ENCODE results near the gene IL10RB.
"Not testable (repeated sequence)": the region's sequence is repeated elsewhere in the genome, so short reads cannot be mapped to it uniquely, and the experiment has no call there.

Gene IL10RB

DNA sequence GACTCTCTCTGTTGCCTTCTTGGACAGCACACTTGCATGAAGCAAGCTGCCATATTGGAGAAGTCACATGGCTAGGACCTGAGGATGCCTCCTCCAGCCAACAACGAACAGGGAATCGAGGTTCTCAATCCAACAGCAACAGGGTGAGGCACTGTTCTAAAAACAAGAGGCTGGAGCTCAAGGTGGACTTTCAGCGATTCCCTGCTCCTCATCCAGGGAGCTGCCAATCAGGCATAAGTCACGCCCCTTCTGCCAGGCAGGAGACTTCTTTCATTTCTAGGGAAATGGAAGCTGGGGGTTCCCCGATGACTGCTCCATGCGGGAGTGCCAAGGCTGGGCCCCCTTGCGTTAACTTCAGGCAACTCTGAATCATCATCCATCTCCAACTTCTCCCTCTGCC, 35.9 kb downstream of the IL10RB start:
- ATAC-seq: no peak
- DNase-seq: no peak

DNA sequence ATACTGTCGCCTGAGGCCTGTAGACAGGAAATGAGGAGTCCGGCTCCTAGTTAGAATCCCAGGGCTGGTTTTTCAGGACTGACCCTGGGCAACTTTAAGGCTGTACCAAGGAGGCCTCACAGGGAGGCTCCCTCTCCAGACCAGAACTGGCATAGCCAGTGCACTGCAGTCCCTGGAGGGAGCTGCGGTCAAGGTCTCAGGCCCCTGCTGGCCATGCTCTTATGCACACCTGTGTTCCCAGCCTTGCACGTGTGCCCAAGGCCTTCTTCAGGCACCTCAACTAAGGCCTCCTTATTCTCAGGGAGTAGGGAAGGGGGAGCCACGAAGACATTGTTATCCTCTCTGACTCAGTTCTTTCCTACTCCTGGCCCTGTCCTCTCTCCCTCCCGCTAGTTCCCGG, 36.6 kb downstream of the IL10RB start:
- ATAC-seq (no peak), DNase-seq (no peak)

DNA sequence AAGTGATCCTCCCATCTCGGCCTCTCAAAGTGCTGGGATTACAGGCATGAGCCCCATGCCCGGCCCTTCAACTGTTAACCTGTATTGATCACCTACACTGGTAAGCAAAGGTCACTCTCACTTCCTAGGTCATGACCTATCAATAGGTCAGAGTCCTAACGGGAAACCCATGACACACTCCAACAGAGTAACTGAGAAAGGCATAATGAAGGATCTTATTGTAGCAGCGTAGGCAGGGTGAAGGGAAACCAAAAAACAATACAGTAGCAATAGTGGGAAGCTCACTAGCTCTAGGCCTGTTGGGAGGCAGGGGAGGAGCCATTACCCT, 39.1 kb downstream of the IL10RB start:
- no peak for ATAC-seq
- no peak for DNase-seq

DNA sequence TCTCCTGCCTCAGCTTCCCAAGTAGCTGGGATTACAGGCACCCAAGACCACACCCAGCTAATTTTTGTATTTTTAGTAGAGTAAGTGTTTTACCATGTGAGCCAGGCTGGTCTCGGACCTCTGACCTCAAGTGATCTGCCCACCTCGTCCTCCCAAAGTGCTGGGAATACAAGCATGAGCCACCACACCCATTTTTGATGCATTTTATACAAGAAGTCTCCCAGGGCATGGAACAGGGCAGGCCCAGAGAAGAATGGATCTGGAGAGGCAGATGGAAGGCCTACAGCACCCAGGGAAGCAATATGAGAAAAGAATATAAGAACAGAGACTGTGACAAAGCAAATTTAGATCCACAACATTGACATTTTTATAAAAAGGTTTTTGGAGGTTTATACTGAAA, 39.8 kb downstream of the IL10RB start:
- DNase-seq (no peak), ATAC-seq (no peak)

DNA sequence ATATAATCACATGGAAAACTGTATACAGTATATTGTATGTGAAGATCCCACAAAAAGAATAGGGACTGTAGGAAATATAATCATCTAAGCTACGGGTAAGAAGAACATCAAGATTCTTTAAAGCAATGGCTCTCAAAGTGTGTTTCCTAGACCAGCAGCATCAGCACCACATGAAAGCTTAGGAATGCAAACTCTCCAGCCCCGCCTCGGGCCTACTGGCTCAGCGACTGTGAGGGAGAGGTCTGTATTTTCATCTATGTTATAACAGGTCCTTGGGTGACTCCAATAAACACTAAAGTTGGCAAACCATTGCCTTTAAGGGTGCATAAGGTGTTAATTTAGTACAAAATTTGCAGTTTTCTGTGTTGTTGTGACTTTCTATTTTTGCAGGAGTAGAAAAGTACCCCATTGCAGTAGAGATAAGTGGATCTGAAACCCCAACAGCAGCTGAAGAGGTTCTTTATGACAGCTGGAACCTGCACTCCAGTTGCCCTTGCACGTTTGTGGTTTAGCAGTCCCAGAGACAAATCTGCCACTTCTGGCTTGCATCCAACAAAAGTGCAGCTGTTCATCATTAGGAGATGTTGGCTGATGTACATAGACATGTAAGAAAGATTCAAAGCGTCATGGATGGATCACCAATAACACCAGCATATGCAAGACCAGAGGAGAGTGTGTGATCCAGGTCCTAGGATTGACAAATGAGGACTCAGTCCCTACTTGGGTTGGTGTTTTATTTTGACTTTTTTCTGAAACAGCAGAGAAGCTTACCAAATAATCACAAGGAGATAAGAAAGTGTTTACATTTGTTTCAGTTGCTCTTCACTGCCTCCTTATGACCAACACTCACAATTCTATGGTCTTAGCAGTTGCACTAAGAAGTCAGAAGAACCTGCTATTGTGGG, 42.7 kb downstream of the IL10RB start:
- DNase-seq: no peak
- ATAC-seq: no peak

DNA sequence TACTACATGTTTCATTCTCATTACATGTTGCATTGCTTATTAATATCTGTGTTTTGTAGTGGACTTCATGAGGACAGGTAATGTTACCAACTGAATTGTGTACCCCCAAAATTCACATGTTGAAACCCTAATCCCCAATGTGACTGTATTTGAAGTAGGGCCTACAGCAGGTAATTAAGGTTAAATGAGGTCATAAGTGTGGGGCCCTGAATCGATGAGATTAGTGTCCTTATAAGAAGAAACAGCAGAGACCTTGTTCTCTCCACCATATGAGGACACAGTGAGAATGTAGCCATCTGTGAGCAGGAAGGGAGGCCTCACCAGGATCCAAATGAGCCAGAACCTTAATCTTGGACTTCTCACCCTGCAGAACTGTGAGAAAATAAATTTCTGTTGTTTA, 43.6 kb downstream of the IL10RB start:
- ATAC-seq: no peak
- no peak for DNase-seq

DNA sequence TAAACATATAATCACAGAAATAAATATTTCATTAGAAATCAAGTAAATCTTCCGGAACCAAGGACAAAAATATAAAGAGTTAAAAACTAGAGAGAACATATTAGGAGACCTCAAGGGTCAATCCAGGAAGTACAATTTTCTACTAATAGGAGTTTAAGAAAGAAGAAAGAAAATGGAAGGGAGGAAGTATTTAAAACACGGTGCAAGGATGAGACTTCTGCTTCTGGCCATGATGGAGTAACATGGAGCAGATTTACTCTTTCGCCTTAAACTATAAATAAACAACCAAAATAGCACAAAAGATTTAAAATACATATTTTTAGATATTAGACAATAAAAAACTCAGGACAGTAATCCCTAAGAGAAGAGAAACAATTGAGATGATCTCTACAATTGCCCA, 46.0 kb downstream of the IL10RB start:
- ATAC-seq (no peak), DNase-seq (no peak)

DNA sequence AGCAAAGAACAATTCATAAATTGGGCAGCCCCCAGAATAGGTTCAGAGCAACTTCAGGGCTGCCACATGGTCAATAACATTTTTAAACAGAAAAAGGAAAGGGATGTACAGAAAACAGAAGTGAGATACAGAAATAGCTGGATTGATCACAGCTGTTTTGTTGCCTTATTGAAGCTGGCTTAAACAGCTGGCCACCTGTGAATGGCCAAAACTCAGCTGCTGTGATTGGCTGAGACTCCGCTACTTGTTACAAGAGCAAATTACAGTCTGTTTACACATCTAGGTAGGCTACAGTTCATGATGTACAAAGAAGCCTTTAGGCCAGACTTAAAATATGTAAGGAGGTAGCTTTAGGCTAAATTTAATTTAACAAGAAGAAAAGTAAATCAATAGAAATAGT, 47.0 kb downstream of the IL10RB start:
- ATAC-seq (no peak), DNase-seq (no peak)

DNA sequence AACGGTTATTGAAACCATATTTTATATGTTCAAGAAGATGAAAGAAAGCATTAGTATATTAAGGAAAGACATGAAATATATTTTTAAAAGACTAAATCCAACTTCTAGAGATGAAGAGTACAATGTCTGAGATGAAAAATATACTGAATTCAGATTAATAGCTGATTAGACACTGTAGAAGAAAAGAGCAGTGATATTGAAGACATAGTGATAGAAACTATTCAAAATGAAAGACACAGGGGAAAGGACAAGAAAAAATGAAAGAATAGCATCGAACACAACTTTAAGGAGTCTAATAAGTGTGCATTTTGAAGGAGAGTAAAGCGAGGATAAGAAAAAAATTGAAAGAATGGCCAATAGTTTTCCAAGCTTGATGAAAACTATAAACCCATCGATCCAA, 47.4 kb downstream of the IL10RB start:
- ATAC-seq: no peak

DNA sequence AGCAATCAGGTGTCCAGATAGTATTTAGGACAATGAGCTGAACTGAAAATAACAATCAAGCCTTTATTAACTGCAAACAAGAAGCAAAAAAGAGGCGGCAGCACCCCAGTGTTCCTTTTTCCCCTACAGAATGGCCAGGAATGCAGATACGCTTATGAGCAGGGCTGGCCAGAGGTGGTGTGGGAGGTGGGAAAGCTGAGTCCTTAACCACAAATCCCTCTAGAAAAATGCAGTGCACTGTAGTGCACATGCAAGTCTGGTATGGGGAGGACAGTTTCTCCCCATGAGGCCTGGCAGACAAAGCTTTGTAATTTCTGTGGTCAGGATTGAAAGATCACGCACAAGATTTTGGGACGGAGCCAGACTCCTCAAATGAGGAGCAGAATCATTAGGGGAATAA, 47.9 kb downstream of the IL10RB start:
- ATAC-seq (no peak), DNase-seq (no peak)

More for the DNA sequence above, 47.4 kb downstream of the IL10RB start:
- DNase-seq: no peak

DNA sequence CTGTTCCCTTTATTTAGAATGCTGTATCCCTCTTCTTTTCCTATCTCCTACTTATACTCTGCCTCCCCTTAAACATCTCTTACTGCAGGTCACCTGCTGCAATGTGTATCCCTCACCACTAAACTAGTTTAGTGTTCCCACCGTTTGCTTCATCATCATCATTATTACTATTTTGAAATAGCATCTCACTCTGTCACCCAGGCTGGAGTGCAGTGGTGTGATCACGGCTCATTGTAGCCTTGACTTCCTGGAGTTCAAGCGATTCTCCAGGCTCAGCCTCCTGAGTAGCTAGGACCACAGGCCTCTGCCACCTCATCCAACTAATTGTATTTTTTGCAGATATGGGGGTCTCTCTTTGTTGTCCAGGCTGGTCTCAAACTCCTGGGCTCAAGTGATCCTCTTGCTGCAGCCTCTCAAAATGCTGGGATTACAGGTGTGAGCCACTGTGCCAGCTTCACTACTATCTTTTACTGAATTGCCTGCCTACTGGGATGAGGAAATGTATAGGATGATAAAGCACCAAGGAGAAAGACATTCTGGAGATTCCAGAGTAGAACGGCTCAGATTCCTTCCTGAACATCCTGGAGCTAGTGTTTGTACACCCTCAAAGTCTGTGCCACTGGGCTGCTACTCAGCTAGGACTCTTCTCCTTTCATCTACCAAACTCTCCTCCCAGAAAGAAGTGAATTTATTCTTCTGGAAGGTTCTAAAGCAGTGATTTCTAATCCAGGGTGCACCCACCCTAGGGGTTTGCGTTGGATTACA, 50.0 kb downstream of the IL10RB start:
- no peak for DNase-seq
- no peak for ATAC-seq

DNA sequence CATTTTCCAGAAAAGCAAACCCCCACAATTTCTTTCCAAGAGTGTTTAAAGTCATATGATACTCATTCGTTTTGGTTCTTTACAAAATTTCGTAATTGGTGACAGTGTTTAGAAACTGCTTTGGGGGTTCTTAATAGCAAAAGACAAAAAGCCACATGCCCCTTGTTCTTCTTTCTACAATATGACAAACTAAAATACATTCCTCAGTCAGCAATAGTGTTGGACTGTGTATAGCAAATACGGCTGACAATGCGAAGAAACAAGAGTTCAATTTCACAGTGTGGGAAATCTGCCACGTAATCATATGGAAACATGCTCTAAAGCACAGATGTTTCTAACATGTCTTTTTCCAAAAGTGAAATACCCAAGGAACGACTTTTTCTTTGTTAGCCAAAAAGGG, 51.0 kb downstream of the IL10RB start:
- ATAC-seq: no peak
- DNase-seq: no peak

DNA sequence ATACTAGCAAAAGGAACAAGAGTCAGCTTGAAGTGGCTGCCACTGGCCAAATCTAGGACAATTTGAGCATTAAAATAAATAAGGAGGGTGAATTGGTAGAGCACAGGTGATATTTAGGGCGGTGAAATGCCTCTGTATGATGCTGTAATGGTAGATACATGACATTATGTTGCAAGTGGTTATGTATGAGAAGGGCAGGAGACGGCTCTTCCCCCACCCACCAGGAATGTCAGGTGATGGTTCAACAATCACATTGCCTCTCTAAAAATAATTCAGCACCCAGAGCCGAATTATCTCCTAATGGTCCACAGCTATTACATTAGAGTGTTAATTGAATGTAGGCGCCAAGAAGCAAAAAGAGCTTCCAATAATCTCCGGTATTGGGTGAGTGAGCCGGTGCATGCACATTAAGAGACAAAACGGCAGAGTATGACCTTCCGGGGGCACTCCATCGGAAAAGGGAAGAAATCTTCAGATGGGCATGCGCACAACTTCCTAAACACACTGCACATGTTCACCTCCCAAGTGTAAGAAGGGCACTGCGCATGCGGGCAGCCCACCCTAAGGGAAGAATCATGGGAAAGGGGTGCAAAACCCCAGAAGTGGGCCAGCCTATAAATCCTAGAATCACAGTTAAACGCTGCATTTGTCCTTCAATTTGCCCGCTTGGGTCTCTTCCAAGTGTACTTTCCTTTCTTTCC, 51.8 kb downstream of the IL10RB start:
- no peak for ATAC-seq
- no peak for DNase-seq

DNA sequence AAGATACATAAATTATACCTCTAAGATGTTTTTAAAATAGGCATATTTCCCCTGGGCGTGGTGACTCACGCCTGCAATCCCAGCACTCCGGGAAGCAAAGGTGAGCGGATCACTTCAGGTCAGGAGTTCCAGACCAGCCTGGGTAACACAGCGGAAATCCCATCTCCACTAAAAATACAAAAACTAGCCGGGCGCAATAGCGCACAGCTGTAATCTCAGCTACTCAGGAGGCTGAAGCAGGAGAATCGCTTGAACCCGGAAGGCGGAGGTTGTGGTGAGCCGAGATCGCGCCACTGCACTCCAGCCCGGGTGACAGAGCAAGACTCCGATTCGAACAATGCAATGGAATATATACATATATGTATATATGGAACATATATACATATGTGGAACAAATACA, 54.8 kb downstream of the IL10RB start:
- ATAC-seq, DNase-seq: not testable (repeated sequence)

DNA sequence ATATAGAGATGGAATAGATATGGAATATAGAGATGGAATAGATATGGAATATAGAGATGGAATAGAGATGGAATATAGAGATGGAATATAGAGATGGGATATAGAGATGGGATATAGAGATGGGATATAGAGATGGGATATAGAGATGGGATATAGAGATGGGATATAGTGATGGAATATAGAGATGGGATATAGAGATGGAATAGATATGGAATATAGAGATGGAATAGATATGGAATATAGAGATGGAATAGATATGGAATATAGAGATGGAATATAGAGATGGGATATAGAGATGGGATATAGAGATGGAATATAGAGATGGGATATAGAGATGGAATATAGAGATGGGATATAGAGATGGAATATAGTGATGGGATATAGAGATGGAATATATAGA, 57.4 kb downstream of the IL10RB start:
- DNase-seq, ATAC-seq: not testable (repeated sequence)

DNA sequence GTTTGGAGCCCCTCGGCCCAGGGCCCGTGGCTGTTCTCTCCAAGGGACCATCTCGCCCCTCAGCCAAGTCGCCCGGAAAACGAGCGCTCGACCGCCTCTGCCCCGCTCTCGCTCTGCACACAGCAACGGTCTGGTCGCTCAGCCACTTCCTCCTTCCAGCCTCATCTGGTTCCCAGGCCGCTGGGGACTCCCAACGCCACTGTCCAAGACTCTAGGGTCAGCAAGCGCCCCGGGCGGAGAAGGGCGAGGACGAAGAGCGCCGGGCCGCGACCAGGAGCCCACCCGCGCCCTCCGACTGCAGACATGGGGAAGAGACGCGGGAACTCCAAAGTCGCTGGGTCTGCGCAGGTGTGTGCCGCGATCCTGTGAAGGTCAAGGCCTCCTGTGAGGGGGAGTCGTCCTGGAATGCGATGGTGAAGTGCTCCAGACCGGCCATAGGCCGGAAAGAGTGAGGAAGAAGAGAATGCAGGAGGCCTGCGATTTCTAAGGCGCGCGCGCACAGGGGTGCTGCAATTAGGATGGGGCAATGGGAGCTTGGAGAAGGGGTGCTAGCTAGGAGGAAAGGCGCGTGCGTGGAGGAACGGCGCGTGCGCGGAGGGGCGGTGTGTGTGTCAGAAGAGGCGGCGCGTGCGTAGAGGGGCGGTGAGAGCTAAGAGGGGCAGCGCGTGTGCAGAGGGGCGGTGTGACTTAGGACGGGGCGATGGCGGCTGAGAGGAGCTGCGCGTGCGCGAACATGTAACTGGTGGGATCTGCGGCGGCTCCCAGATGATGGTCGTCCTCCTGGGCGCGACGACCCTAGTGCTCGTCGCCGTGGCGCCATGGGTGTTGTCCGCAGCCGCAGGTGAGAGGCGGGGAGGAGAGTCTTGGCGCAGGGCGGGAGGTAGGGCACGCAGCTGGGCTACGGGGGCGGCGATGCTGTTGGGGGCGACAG, 58.4 kb downstream of the IL10RB start, which contains the start of gene IFNAR1:
IFNAR1 (plus strand) TSS at position 680 of the 931 bp plus-strand sequence; CDS start at position 766, 86 bp downstream.
- DNase-seq (peak; percentile 100), ATAC-seq (peak; percentile 95)

DNA sequence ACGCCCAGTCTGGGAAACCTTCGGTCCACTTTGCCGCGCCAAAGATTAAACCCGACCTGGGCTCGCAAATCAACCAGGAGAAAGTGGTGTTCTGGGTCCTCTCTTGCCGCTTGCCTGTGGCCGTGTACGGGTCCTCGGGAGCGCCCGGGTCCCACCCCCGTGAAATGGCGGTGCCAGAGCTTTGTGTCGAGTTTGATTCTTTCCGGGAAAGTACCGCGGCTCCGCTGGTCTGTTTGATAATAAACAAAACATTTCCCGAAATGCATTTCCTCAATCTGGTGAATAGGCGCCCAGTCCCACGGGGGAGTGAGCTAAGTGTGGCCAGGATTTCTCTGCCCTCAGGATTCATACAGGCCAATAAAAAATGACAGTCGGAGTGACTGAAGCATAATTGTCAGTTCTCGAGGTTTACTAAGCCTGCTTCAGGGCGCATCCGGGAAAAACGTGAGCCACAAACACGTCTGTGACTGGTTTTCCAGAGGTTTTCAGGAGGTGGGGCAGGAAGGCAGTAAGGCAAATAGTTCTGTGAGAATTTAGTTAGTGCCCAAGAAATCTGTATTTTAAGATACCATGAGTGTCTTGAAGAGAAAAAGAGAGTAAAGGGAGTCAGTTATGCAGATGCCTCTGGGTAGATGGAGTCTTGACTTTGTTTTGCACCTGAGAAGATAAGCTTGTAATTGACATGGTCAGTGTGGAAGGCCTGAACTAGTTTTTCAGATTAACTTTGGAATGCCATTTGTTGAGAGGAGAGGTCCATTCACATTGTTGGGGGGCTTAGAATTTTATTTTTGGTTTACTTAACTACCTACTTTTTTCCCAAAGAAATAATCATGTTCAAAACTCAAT, 59.3 kb downstream of the IL10RB start:
- ATAC-seq (peak; percentile 53), DNase-seq (peak; percentile 75)

DNA sequence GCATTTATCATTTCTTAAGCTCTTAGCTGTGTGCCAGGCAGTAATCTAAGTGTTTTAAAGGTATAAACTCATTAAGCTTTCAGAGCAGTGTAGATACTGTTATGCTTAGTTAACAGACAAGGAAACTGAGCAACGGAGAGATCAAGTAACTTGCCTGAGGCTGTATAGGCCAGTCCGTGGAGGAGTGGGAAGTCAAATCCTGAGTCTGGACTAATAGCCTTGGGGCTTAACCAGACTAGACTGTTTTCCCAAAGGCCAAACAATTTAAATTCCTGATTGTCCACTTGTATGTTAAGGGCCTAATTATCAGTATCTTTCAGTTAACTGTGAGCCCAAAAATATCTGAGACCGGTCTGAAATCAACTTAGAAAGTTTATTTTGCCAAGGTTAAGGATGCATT, 61.2 kb downstream of the IL10RB start:
- DNase-seq (no peak), ATAC-seq (no peak)

DNA sequence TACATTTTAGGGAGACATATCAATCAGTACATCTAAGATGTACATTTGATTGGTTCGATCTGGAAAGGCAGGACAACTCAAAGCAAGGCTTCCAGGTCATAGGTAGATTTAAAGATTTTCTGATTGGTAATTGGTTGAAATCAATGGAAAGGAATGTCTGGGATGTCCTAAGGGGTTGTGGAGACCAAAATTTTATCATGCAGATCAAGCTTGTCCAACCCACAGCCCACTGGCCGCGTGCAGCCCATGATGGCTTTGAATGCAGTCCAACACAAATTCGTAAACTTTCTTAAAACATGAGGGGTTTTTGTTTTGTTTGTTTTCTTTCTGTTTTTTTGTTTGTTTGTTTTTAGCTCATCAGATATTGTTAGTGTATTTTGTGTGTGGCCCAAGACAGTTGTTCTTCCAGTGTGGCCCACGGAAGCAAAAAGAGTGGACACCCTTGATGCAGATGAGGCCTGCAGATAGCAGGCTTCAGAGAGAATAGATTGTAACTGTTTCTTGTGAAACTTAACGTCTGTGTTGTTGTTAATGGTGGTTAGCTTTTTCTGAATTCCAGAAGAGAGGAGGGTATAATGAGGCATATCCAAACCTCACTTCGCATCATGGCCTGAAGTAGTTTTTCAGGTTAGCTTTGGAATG, 61.7 kb downstream of the IL10RB start:
- DNase-seq (no peak), ATAC-seq (no peak)

DNA sequence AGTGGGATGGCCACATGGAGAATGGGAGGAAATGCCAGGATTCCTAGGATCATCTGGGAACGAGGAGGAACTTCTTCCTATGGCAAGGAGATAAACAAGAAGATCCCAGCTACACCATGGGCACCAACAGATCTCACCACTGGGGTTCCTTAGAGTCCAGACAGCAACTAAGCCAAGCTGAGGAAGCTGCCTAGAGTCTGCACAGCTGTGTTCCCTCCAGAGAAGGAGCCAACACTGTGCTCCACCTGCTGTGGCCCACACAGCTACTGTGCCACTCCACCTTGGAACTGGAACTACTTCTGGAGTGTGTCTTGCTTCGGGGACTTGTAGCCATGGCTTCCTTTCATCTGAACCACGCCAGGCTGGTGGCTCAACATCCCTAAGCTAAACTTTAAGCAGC, 64.6 kb downstream of the IL10RB start:
- ATAC-seq: no peak
- no peak for DNase-seq
